Endothelial cell of umbilical vein (primary cell): Measurements from ENCODE around the gene XKR8.

ENCODE experiments used
- EZH2 ChIP-seq: IDR thresholded peaks from 2 replicates; pipeline ENCODE4 v1.6.1; 2012; ENCODE audit warnings: borderline replicate concordance, low read depth, mild to moderate bottlenecking, moderate library complexity, low read length, inconsistent platforms; ENCODE audit not compliant: severe bottlenecking
- GATA2 ChIP-seq: IDR thresholded peaks from 2 replicates; pipeline ENCODE4 v1.7.0; 2011; ENCODE audit warnings: low read depth, mild to moderate bottlenecking, moderate library complexity, mixed read lengths, low read length; ENCODE audit not compliant: insufficient read length, insufficient read depth
- JUN ChIP-seq: IDR thresholded peaks from 2 replicates; pipeline ENCODE4 v1.6.1; 2011; ENCODE audit warnings: borderline replicate concordance, low read depth; ENCODE audit not compliant: insufficient read length, insufficient read depth
- MAX ChIP-seq: IDR thresholded peaks from 2 replicates; pipeline ENCODE4 v1.6.1; 2011; ENCODE audit not compliant: insufficient read depth, insufficient read length
- MYC ChIP-seq: IDR thresholded peaks from one replicate; pipeline ENCODE4 v1.6.1; 2011; ENCODE audit warnings: mild to moderate bottlenecking, low read depth, low read length
- POLR2A ChIP-seq: IDR thresholded peaks from 2 replicates; pipeline ENCODE4 v1.6.1; 2012; ENCODE audit warnings: low read depth, mild to moderate bottlenecking, control low read depth, low read length
- POLR2AphosphoS5 ChIP-seq: IDR thresholded peaks from 2 replicates; pipeline ENCODE4 v1.6.1; 2012; ENCODE audit warnings: low read depth, mild to moderate bottlenecking, control low read depth, low read length, moderate library complexity; ENCODE audit not compliant: insufficient read depth
- TF ChIP-seq, protein P1 (sequence below), 2 donors: IDR thresholded peaks; 1 replicate in 1 of 2; 2 replicates in 1 of 2; pipeline ENCODE4 v1.5.1; 2011; ENCODE audit warnings: low read length in 2 of 2, mild to moderate bottlenecking in 2 of 2, moderate library complexity in 2 of 2, control low read depth in 1 of 2, inconsistent platforms in 1 of 2, low read depth in 1 of 2; ENCODE audit not compliant: insufficient read depth in 1 of 2; ENCODE audit errors: extremely low read depth in 1 of 2

DNA sequence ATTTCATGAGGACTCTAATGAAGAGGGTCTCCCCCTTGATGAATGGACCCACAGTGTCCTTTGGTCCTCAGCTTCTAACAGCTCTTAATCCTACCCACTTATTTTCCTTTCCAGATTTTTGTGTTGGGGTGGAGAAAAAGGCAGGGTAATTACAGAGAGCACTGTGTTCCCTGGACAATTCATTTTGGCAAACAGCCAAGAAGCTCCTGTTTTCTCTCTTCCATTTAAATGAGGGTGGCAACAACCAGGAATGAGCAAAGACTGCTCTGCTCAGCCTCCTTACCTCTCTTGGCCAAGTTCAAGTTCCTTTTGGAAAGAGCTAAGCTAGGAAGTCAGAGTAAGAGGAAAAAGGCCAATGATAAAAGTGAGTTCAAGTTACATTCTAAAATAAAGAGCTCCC, 11.9 kb downstream of the XKR8 start:
- TF ChIP-seq POLR2AphosphoS5 (no peak), POLR2A (no peak), GATA2 (no peak), EZH2 (no peak), MYC (no peak), MAX (no peak), JUN (no peak)
- TF ChIP-seq, protein P1, sequence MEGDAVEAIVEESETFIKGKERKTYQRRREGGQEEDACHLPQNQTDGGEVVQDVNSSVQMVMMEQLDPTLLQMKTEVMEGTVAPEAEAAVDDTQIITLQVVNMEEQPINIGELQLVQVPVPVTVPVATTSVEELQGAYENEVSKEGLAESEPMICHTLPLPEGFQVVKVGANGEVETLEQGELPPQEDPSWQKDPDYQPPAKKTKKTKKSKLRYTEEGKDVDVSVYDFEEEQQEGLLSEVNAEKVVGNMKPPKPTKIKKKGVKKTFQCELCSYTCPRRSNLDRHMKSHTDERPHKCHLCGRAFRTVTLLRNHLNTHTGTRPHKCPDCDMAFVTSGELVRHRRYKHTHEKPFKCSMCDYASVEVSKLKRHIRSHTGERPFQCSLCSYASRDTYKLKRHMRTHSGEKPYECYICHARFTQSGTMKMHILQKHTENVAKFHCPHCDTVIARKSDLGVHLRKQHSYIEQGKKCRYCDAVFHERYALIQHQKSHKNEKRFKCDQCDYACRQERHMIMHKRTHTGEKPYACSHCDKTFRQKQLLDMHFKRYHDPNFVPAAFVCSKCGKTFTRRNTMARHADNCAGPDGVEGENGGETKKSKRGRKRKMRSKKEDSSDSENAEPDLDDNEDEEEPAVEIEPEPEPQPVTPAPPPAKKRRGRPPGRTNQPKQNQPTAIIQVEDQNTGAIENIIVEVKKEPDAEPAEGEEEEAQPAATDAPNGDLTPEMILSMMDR (IDR thresholded peaks at IDR 0.05; ENCODE audit: extremely low read depth in 1 of 2, insufficient read depth in 1 of 2, low read depth in 1 of 2, low read length in 2 of 2) = no peak
